Liver (tissue), 3 donors: ENCODE data around the gene C19orf44.

Experiments used
- CTCF ChIP-seq: fragments of 150-350 bp; IDR thresholded peaks from 2 replicates; pipeline ENCODE4 v1.5.1; 2017; ENCODE audit warnings: improper control_type of control experiment, low read depth, low read length; ENCODE audit not compliant: missing input control
- MAX ChIP-seq: IDR thresholded peaks from 2 replicates; pipeline ENCODE4 v1.6.1; 2016; ENCODE audit warnings: antibody characterized with exemption
- SP1 ChIP-seq: IDR thresholded peaks from 2 replicates; pipeline ENCODE4 v1.6.1; 2018; ENCODE audit warnings: antibody characterized with exemption, mild to moderate bottlenecking
- TAF1 ChIP-seq: conservative IDR thresholded peaks from 2 replicates; pipeline ENCODE4 v1.6.1; 2016; ENCODE audit warnings: antibody characterized with exemption, mild to moderate bottlenecking
- YY1 ChIP-seq: IDR thresholded peaks from 2 replicates; pipeline ENCODE4 v1.6.1; 2016; ENCODE audit warnings: antibody characterized with exemption, mild to moderate bottlenecking
- donor health status: healthy.
- donor health status: healthy.

- no peak for TF ChIP-seq CTCF
- TF ChIP-seq YY1, result no peak
- TF ChIP-seq MAX, result no peak
- TF ChIP-seq SP1, result no peak
- TF ChIP-seq TAF1, result no peak
Observed at GRCh38 chr19:16508546-16508945, 12.4 kb downstream of the C19orf44 start.
